Cardiac fibroblast (primary cell): Measurements from ENCODE around the gene HGFAC.

Experiments
- DNase-seq, 2 donors: peaks; one replicate each; pipeline versions ENCODE4 v3.0.0 to v3.0.0-alpha.2; 2010; ENCODE audit warnings: low read depth in 2 of 2
- H3K4me3 ChIP-seq, 2 donors: replicated peaks in 1 of 2; 1 replicate in 1 of 2; 2 replicates in 1 of 2; pipeline ENCODE4 v1.5.1; 2011; ENCODE audit warnings: low read depth in 2 of 2, low read length in 2 of 2, mild to moderate bottlenecking in 2 of 2, moderate library complexity in 1 of 2
- TF ChIP-seq, protein P1 (sequence below): IDR thresholded peaks from one replicate; pipeline ENCODE4 v1.5.1; 2011; ENCODE audit warnings: low read depth, mild to moderate bottlenecking, low read length, inconsistent platforms

HGFAC gene

DNA sequence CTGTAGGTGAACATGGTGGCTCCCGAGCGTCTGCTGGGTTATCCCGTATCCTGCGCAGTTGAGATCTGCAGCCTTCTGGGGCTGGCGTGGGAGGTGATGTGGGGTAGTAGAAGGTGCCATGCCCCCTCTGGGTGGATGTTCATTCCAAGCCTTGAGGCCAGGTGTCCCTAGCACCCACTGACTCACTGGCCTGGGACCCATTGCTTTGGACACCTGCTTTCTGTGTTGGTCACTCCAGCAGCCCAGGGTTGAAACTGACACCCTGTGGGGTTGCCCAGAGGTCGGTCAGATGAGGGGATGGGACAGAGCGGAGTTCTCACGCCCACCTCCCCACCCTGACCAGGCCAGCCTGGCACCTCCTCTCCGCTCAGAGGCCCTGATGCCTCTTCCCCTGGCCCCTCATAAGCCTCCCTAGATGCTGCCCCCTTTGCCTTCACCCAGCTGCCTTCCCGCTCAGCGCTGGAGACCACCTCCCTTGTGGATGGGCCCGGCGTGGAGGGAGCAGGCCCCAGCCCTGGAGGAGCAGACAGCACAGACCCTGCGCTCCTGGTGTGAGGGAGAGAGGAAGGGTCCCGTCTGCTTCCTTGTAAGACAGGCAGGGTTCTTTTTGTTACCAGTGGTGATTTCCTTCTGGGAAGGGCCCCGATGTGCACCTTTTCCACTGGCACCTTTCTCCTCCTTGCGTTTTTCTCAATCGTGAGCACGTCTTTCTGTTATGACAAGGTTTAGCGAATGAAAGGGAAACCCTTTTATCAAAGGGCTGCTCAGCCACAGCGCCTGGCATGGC lies 23.3 kb downstream of the HGFAC start:
- H3K4me3 ChIP-seq, result no peak overlapping the region
- TF ChIP-seq, protein P1, sequence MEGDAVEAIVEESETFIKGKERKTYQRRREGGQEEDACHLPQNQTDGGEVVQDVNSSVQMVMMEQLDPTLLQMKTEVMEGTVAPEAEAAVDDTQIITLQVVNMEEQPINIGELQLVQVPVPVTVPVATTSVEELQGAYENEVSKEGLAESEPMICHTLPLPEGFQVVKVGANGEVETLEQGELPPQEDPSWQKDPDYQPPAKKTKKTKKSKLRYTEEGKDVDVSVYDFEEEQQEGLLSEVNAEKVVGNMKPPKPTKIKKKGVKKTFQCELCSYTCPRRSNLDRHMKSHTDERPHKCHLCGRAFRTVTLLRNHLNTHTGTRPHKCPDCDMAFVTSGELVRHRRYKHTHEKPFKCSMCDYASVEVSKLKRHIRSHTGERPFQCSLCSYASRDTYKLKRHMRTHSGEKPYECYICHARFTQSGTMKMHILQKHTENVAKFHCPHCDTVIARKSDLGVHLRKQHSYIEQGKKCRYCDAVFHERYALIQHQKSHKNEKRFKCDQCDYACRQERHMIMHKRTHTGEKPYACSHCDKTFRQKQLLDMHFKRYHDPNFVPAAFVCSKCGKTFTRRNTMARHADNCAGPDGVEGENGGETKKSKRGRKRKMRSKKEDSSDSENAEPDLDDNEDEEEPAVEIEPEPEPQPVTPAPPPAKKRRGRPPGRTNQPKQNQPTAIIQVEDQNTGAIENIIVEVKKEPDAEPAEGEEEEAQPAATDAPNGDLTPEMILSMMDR, result no peak
- DNase-seq, result no peak

DNA sequence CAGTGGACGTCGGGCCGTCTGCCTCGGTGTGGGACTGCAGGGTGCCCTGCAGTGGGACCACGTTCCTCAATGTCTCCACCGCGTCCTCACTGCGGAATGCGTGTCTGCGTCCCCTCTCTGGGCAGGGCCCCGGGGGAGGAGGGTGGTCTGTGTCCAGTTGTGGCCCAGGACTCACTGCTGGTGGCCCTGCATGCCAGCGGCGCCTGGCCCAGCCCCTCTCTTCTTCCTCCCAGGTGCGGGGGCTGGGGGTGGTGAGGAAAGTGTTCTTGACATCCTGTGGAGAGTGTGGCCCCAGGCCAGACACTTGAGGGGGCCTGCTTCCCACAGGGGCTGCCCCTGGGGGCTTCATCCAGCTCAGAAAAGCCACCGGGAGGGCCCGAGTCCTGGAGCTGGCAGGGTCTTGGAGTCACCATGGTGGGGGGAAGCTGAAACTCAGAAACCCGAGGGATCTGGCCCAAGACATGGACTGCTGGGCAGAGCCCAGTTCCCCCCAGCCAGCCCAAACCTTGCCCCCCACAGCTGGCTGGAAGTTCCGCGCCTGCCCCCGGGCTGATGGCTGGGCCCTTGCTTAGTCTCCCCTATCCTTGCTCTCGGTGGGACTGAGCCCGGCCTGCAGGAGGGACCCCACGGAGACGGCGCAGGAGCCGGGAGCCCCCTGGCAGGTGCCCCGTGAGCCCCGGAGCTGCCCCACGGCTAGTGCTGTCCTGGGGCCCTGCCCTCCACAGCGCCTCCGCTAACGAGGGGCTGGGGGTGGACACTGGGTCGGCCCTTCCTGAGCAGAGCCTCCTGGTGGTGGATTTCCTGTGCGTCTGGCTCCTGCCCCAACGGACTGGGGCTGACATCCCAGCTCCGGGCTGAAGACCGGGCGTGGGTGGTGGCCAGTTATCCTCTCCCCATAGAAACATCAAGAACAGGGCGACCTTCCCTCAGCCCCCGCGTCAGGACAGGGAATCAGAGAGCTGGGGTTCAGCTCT lies 24.2 kb downstream of the HGFAC start:
- no peak for DNase-seq
- H3K4me3 ChIP-seq, result no peak overlapping the region
- TF ChIP-seq, protein P1, result peak; percentile 18

DNA sequence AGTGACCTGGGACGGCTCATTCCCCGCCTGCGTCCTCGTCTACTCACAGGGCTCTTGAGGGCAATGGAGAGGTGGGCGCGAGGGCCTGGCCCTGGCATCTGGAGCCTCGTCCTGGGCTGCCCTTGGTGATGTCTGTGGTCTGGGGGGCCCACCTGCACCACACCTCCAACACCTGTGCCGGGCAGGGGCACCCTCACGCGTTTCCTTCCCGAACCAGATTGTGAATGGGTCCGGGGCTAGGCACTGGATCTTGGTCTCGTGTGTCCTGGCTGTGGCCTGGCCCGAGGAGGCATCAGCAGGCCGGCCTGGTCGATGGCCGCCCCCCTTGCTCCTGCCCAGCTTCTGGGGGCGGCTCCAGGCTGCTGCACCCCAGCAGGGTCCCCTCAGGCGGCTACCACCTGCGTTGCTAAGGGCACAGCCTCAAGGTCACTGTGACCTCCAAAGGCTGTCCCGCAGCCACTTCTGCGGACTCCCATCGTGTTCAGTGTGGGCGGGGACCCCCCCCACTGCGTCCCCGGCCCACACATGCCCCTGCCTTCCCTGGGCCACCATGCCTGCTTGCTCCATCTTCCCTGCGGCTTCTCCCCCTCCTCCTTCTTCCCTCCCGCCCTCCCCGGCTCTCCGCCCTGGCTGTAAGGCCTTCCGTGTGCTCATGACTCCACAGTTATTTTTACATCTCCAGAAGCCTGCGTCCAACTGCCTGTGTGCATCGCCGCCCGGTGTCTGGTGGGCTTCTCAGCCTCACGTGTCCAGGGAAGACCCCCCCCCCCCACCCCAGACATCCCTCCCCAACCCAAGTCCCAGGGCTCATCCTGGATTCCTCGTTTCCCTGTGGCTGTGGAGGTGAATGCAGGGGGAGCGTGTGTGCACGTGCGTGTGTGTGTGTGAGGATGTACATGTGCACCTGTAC lies 25.2 kb downstream of the HGFAC start:
- H3K4me3 ChIP-seq, result no peak overlapping the region
- TF ChIP-seq, protein P1, result no peak
- DNase-seq, result no peak

DNA sequence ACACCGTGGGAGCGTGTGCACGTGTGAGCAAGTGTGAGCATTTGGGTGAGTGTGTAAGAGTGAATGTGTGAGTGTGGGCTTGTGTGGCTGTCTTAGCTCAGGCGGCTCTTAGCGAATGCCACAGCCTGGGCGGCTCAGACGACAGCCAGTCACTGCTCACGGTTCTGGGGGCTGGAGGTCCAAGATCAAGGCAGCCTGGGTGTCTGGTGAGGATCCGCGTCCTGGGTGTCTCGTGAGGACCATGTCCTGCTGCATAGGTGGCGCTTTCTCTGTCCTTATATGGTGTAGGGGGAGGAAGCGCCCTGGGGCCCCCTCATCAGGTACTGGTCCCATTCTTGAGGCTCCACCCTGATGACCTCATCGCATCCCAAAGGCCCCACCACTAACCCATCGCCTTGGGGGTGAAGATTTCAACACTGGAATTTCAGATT lies 25.8 kb downstream of the HGFAC start:
- no peak overlapping the region for H3K4me3 ChIP-seq
- TF ChIP-seq, protein P1, result no peak
- DNase-seq, result no peak

DNA sequence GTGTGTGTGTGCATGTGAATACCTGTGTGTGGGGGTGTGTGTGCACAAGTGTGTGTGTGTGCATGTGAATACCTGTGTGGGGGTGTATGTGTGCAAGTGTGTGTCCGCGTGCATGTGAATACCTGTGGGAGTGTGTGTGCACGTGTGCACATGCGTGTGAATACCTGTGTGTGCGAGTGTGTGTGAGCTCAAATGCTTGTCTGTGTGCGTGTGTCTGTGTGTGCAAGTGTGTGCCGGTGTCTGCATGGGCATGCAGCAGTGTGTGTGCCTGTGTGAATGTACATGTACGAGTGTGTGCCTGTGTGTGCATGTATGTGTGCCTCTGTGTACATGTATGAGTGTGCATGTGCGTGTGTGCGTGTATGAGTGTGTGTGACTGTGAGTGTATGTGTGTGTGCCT lies 26.4 kb downstream of the HGFAC start:
- no peak overlapping the region for H3K4me3 ChIP-seq
- TF ChIP-seq, protein P1, result no peak
- DNase-seq, result no peak

DNA sequence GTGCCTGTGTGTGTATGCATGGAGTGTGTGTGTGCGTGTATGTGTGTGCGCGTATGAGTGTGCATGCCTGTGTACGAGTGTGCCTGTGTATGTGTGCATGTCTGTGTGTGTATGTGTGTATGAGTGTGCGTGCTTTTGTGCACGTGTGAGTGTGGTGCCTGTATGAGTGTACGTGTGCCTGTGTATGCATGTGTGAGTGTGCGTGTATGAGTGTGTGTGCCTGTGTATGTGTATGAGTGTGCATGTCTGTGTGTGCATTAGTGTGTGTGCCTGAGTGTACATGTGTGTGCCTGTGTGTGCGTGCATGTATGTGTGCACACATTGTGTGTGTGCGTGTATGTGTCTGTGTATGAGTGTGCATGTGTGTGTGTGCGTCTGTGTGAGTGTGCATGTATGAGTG lies 27.0 kb downstream of the HGFAC start:
- TF ChIP-seq, protein P1, result no peak
- DNase-seq, result no peak
- no peak overlapping the region for H3K4me3 ChIP-seq
